BLaER1 (cell line): Measurements from ENCODE around the gene RBFOX2.

ENCODE experiments used
- H3K27ac ChIP-seq: shearing (Covaris generic); formaldehyde crosslinking; 2 replicates; pipeline ENCODE4 v1.8.1; 2022
- H3K27me3 ChIP-seq: shearing (Covaris generic); formaldehyde crosslinking; 2 replicates; pipeline ENCODE4 v1.8.1; 2022
- H3K36me3 ChIP-seq: shearing (Covaris generic); formaldehyde crosslinking; 2 replicates; pipeline ENCODE4 v1.8.1; 2022
- H3K4me1 ChIP-seq: shearing (Covaris generic); formaldehyde crosslinking; 2 replicates; pipeline ENCODE4 v1.8.1; 2022
- H3K4me2 ChIP-seq: shearing (Covaris generic); formaldehyde crosslinking; 2 replicates; pipeline ENCODE4 v1.8.1; 2022
- H3K4me3 ChIP-seq: shearing (Covaris generic); formaldehyde crosslinking; 2 replicates; pipeline ENCODE4 v1.8.1; 2022
- H3K9ac ChIP-seq: shearing (Covaris generic); formaldehyde crosslinking; 2 replicates; pipeline ENCODE4 v1.8.1; 2022
- H3K9me3 ChIP-seq: shearing (Covaris generic); formaldehyde crosslinking; 2 replicates; pipeline ENCODE4 v1.8.1; 2022
- H4K20me1 ChIP-seq: shearing (Covaris generic); formaldehyde crosslinking; 2 replicates; pipeline ENCODE4 v1.8.1; 2022
- Cebpa-rat ChIP-seq: shearing (Covaris generic); IDR thresholded peaks from 2 replicates; pipeline ENCODE4 v1.8.1; 2022

Gene RBFOX2

GRCh38 chr22:35781898-35782297 lies 246.7 kb downstream of the RBFOX2 start:
- Histone ChIP-seq H4K20me1 (no peaks in the 10 kb centered on the region), H3K4me1 (peaks cover 10% of the 10 kb centered on the region), H3K27me3 (no peaks in the 10 kb centered on the region), H3K4me3 (no peak overlapping the region), H3K27ac (no peak overlapping the region), H3K9ac (no peak overlapping the region), H3K9me3 (no peaks in the 10 kb centered on the region), H3K4me2 (peak overlapping the region; percentile 19), H3K36me3 (no peaks in the 10 kb centered on the region)
- TF ChIP-seq Cebpa-rat, result no peak

- Histone ChIP-seq H3K27me3 (no peaks in the 10 kb centered on the region), H3K4me2 (no peak overlapping the region), H3K36me3 (no peaks in the 10 kb centered on the region), H4K20me1 (no peaks in the 10 kb centered on the region), H3K27ac (no peak overlapping the region), H3K4me3 (no peak overlapping the region), H3K9me3 (no peaks in the 10 kb centered on the region), H3K4me1 (peaks cover 9% of the 10 kb centered on the region), H3K9ac (no peak overlapping the region)
- TF ChIP-seq Cebpa-rat, result no peak
Measured at GRCh38 chr22:35777335-35777975, 251.2 kb downstream of the RBFOX2 start.

GRCh38 chr22:35775339-35775738 lies 253.3 kb downstream of the RBFOX2 start:
- no peaks in the 10 kb centered on the region for H4K20me1 ChIP-seq
- TF ChIP-seq Cebpa-rat, result no peak
- H3K4me1 ChIP-seq, result no peaks in the 10 kb centered on the region
- H3K27me3 ChIP-seq, result no peaks in the 10 kb centered on the region
- no peak overlapping the region for H3K27ac ChIP-seq
- H3K9ac ChIP-seq, result no peak overlapping the region
- H3K4me3 ChIP-seq, result no peak overlapping the region
- H3K36me3 ChIP-seq, result no peaks in the 10 kb centered on the region
- H3K9me3 ChIP-seq, result no peaks in the 10 kb centered on the region
- no peak overlapping the region for H3K4me2 ChIP-seq

- no peak overlapping the region for H3K9ac ChIP-seq
- no peaks in the 10 kb centered on the region for H3K27me3 ChIP-seq
- H4K20me1 ChIP-seq, result no peaks in the 10 kb centered on the region
- H3K4me1 ChIP-seq, result no peaks in the 10 kb centered on the region
- no peaks in the 10 kb centered on the region for H3K36me3 ChIP-seq
- no peak overlapping the region for H3K4me2 ChIP-seq
- no peaks in the 10 kb centered on the region for H3K9me3 ChIP-seq
- no peak for TF ChIP-seq Cebpa-rat
- H3K4me3 ChIP-seq, result no peak overlapping the region
- no peak overlapping the region for H3K27ac ChIP-seq
Measured at GRCh38 chr22:35769974-35770373, 258.6 kb downstream of the RBFOX2 start.

- TF ChIP-seq Cebpa-rat, result no peak
- H3K4me3 ChIP-seq, result no peak overlapping the region
Measured at GRCh38 chr22:35766654-35767580, 261.7 kb downstream of the RBFOX2 start.

GRCh38 chr22:35761037-35761436 lies 267.6 kb downstream of the RBFOX2 start:
- TF ChIP-seq Cebpa-rat, result no peak
- no peaks in the 10 kb centered on the region for H3K36me3 ChIP-seq

More at GRCh38 chr22:35766654-35767580, 261.7 kb downstream of the RBFOX2 start:
- H4K20me1 ChIP-seq, result no peaks in the 10 kb centered on the region
- H3K9ac ChIP-seq, result no peak overlapping the region
- H3K4me2 ChIP-seq, result no peak overlapping the region
- H3K27ac ChIP-seq, result no peak overlapping the region
- no peaks in the 10 kb centered on the region for H3K9me3 ChIP-seq
- no peaks in the 10 kb centered on the region for H3K27me3 ChIP-seq
- H3K4me1 ChIP-seq, result no peaks in the 10 kb centered on the region
- H3K36me3 ChIP-seq, result no peaks in the 10 kb centered on the region

GRCh38 chr22:35758394-35758793 lies 270.2 kb downstream of the RBFOX2 start:
- Histone ChIP-seq H3K36me3 (no peaks in the 10 kb centered on the region), H3K27me3 (no peaks in the 10 kb centered on the region; the same call in 1 of the 2 replicates), H3K9me3 (no peaks in the 10 kb centered on the region), H3K9ac (no peak overlapping the region), H3K4me3 (no peak overlapping the region), H3K27ac (no peak overlapping the region), H3K4me2 (no peak overlapping the region), H3K4me1 (no peaks in the 10 kb centered on the region), H4K20me1 (no peaks in the 10 kb centered on the region)
- TF ChIP-seq Cebpa-rat, result no peak

More at GRCh38 chr22:35761037-35761436, 267.6 kb downstream of the RBFOX2 start:
- Histone ChIP-seq H3K4me2 (no peak overlapping the region), H3K4me1 (no peaks in the 10 kb centered on the region), H4K20me1 (no peaks in the 10 kb centered on the region), H3K27me3 (no peaks in the 10 kb centered on the region), H3K27ac (no peak overlapping the region), H3K4me3 (no peak overlapping the region), H3K9me3 (no peaks in the 10 kb centered on the region), H3K9ac (no peak overlapping the region)

GRCh38 chr22:35756722-35757121 lies 271.9 kb downstream of the RBFOX2 start:
- no peak for TF ChIP-seq Cebpa-rat
- no peak overlapping the region for H3K4me2 ChIP-seq
- H3K9ac ChIP-seq, result no peak overlapping the region
- no peaks in the 10 kb centered on the region for H3K36me3 ChIP-seq
- no peak overlapping the region for H3K4me3 ChIP-seq
- H3K27ac ChIP-seq, result no peak overlapping the region
- peaks cover 12% of the 10 kb centered on the region; the same call in 1 of the 2 replicates for H4K20me1 ChIP-seq
- H3K4me1 ChIP-seq, result peaks cover 16% of the 10 kb centered on the region
- no peaks in the 10 kb centered on the region for H3K9me3 ChIP-seq
- H3K27me3 ChIP-seq, result peaks cover 9% of the 10 kb centered on the region; the same call in 1 of the 2 replicates

GRCh38 chr22:35754761-35755160 lies 273.9 kb downstream of the RBFOX2 start:
- H3K27ac ChIP-seq, result no peak overlapping the region
- peaks cover 29% of the 10 kb centered on the region; the same call in 1 of the 2 replicates for H4K20me1 ChIP-seq
- no peak overlapping the region for H3K4me3 ChIP-seq
- no peak overlapping the region for H3K4me2 ChIP-seq
- no peaks in the 10 kb centered on the region for H3K9me3 ChIP-seq
- H3K36me3 ChIP-seq, result no peaks in the 10 kb centered on the region
- peaks cover 36% of the 10 kb centered on the region for H3K4me1 ChIP-seq
- peaks cover 21% of the 10 kb centered on the region for H3K27me3 ChIP-seq
- no peak overlapping the region for H3K9ac ChIP-seq
- no peak for TF ChIP-seq Cebpa-rat

- no peak overlapping the region for H3K27ac ChIP-seq
- H3K4me3 ChIP-seq, result no peak overlapping the region
- H3K4me1 ChIP-seq, result peaks cover 48% of the 10 kb centered on the region
- H4K20me1 ChIP-seq, result peaks cover 48% of the 10 kb centered on the region
- H3K4me2 ChIP-seq, result peak overlapping the region; percentile 66
- no peak for TF ChIP-seq Cebpa-rat
- H3K36me3 ChIP-seq, result no peaks in the 10 kb centered on the region
- H3K27me3 ChIP-seq, result peaks cover 35% of the 10 kb centered on the region
- no peak overlapping the region for H3K9ac ChIP-seq
- no peaks in the 10 kb centered on the region for H3K9me3 ChIP-seq
Measured at GRCh38 chr22:35752863-35753189, 275.8 kb downstream of the RBFOX2 start.
